GM12878 (cell line): ENCODE measurements around the gene MEAF6. TPM values are rescaled to one million over a fixed set of nuclear protein-coding genes. Genes with fewer than 3 reads are reported as not detected.

ENCODE experiments used
- ATAC-seq: fragments of 200-7000 bp; cut with Tn5 transposase; 3 replicates; pipeline ENCODE4 v1.9.1; 2020; ENCODE audit warnings: mild to moderate bottlenecking, moderate library complexity
- BruUV-seq: library from RNA; stranded (reverse); fragments of 400-500 nt; replicated peaks from 2 replicates; lab custom pipeline; 2021; lab: Mats Ljungman, UMichigan
- CTCF ChIA-PET: fragments of 300-600 bp; sonication (Branson Sonifier 250); formaldehyde crosslinking; extraction: SDS; loops from one replicate; lab custom pipeline; 2021; ENCODE audit warnings: inconsistent platforms; lab: Yijun Ruan, JAX
- POLR2A ChIA-PET: fragments of 350-600 bp; formaldehyde crosslinking; extraction: SDS; loops from one replicate; lab custom pipeline; 2021; ENCODE audit warnings: inconsistent platforms; lab: Charles Lee
- RAD21 ChIA-PET: fragments of 300-600 bp; sonication (Branson Sonifier 250); formaldehyde crosslinking; loops from one replicate; lab custom pipeline; 2023; ENCODE audit warnings: antibody characterized with exemption; ENCODE audit not compliant: unreplicated experiment; lab: Charles Lee
- SMC1A ChIA-PET: fragments of 300-600 bp; sonication (Branson Sonifier 250); formaldehyde crosslinking; loops from one replicate; lab custom pipeline; 2023; ENCODE audit not compliant: unreplicated experiment, uncharacterized antibody; lab: Charles Lee
- DNase-seq: peaks from one replicate; pipeline ENCODE4 v3.0.0-alpha.2; 2011; ENCODE audit warnings: low read depth, low spot score
- FAIRE-seq: peaks from 3 replicates; lab custom pipeline; 2011; peaks lifted over from hg19 to GRCh38; lab: Jason Lieb, UNC
- H2AFZ ChIP-seq: 2 replicates; pipeline ENCODE4 v1.6.0; 2011; ENCODE audit warnings: low read depth, low read length, control low read depth; ENCODE audit not compliant: control insufficient read depth
- H3K27ac ChIP-seq: 2 replicates; pipeline ENCODE4 v1.5.1; 2011; ENCODE audit warnings: control low read depth; ENCODE audit not compliant: control insufficient read depth, insufficient read depth
- H3K27me3 ChIP-seq, 2 experiments: replicated peaks in 1 of 2; 2 replicates each; pipeline versions ENCODE4 v1.6.0 to v1.6.1; 2011; ENCODE audit warnings: low read length in 1 of 2; ENCODE audit not compliant: control insufficient read depth in 2 of 2, insufficient read depth in 2 of 2
- H3K36me3 ChIP-seq, 2 experiments: 2 replicates each; pipeline ENCODE4 v1.5.1; 2011; ENCODE audit warnings: low read length in 1 of 2; ENCODE audit not compliant: control insufficient read depth in 2 of 2, insufficient read depth in 2 of 2
- H3K4me1 ChIP-seq: 2 replicates; pipeline ENCODE4 v1.6.1; 2011; ENCODE audit warnings: mild to moderate bottlenecking, low read length, moderate library complexity, mixed read lengths; ENCODE audit not compliant: control insufficient read depth, insufficient read depth
- H3K4me2 ChIP-seq: 2 replicates; pipeline ENCODE4 v1.6.0; 2011; ENCODE audit warnings: control low read depth; ENCODE audit not compliant: control insufficient read depth, insufficient read depth
- H3K4me3 ChIP-seq: fragments of 200-600 bp; sonication (generic); 2 replicates; pipeline ENCODE4 v1.5.1; 2016
- H3K79me2 ChIP-seq: 2 replicates; pipeline ENCODE4 v1.6.0; 2011; ENCODE audit warnings: low read length; ENCODE audit not compliant: control insufficient read depth, insufficient read depth
- H3K9ac ChIP-seq: 2 replicates; pipeline ENCODE4 v1.8.0; 2011; ENCODE audit warnings: low read length, control low read depth, mixed read lengths; ENCODE audit not compliant: control insufficient read depth, insufficient read depth
- H3K9me3 ChIP-seq: replicated peaks from 3 replicates; pipeline ENCODE4 v1.5.1; 2011; ENCODE audit warnings: mild to moderate bottlenecking, low read length; ENCODE audit not compliant: control insufficient read depth, insufficient read depth
- H4K20me1 ChIP-seq: 2 replicates; pipeline ENCODE4 v1.6.0; 2011; ENCODE audit not compliant: control insufficient read depth, insufficient read depth
- BMI1 ChIP-seq: fragments of 450-650 bp; IDR thresholded peaks from 2 replicates; pipeline ENCODE4 v1.6.1; 2016; ENCODE audit warnings: mild to moderate bottlenecking, moderate library complexity, borderline replicate concordance
- KLF5 ChIP-seq: fragments of 450-650 bp; IDR thresholded peaks from 2 replicates; pipeline ENCODE4 v1.6.1; 2014; ENCODE audit warnings: mild to moderate bottlenecking; ENCODE audit not compliant: partially characterized antibody
- POLR2AphosphoS5 ChIP-seq: IDR thresholded peaks from 2 replicates; pipeline ENCODE4 v1.6.1; 2011; ENCODE audit warnings: mild to moderate bottlenecking, low read length, inconsistent platforms
- WGBS: methylation state at CpG from one replicate; pipeline ENCODE4 v1.1.6; 2016; ENCODE audit warnings: low lambda C conversion rate; ENCODE audit not compliant: insufficient replicate concordance, insufficient coverage; ENCODE audit errors: missing lambda C conversion rate; 5-methylcytosine and 5-hydroxymethylcytosine counted together
- in situ Hi-C: fragments of 300-500 bp; cut with MboI; formaldehyde crosslinking; loops from 9 replicates; pipeline ENCODE4 v1.14.3; 2018; ENCODE audit warnings: mixed read lengths
- intact Hi-C: fragments of 100-400 bp; cut with micrococcal nuclease; formaldehyde crosslinking; loops from one replicate; pipeline ENCODE4 v1.14.2; 2022; ENCODE audit not compliant: unreplicated experiment
- polyA plus RNA-seq, 11 experiments: library from polyadenylated mRNA; depleted of rRNA in 4 of 11; unstranded in 6 of 11; stranded (reverse) in 5 of 11; fragments of >200 nt; fragmentation: Nextera tagmentation in 4 of 11; fragmentation: Illumina TruSeq in 1 of 11; extraction: Ambion mirVana in 4 of 11; extraction: Trizol in 1 of 11; gene quantifications; 1 replicate in 1 of 11; 2 replicates in 10 of 11; pipeline versions ENCODE4 v1.2.1 to v1.2.3, GENCODE V29; 2011 to 2016; ENCODE audit warnings: inconsistent platforms in 2 of 11, missing spikeins in 2 of 11, low read depth in 1 of 11
- total RNA-seq, 4 experiments: library from RNA; depleted of rRNA in 3 of 4; stranded (reverse); fragments of >200 nt in 3 of 4; fragmentation: Illumina TruSeq in 1 of 4; extraction: Trizol in 1 of 4; gene quantifications; 2 replicates each; pipeline versions ENCODE4 v1.2.1 to v1.2.3, GENCODE V29; 2013 to 2021

MEAF6 gene
- total and polyA plus RNA-seq, 10 of the 15 experiments (the other 5 are each of a cell fraction or from before 2014, with no cell fraction given): 30.8 to 75.0 (median 58.1) TPM

DNA sequence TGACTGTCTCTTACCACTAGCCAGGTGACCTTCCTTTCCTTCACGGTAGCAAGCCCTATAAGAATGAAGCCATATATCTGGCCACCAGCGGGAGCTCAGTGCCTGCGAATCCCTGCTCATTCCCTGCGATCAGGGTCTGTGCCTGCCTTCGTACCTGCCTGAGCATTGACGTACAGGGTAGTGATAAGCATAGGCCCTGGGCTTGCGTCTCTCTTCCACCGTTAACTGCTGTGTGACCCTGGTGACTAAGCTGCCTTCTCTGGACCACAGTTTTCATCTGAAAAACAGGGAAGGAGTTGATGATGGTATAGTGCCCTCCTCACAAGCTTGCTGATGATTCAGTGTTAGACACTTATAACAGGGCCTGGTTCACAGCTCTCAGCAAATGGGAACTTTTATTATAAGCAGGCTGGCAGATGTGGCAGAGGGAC lies 36.1 kb downstream of the MEAF6 start (continued):
- TF ChIP-seq BMI1: no peak

DNA sequence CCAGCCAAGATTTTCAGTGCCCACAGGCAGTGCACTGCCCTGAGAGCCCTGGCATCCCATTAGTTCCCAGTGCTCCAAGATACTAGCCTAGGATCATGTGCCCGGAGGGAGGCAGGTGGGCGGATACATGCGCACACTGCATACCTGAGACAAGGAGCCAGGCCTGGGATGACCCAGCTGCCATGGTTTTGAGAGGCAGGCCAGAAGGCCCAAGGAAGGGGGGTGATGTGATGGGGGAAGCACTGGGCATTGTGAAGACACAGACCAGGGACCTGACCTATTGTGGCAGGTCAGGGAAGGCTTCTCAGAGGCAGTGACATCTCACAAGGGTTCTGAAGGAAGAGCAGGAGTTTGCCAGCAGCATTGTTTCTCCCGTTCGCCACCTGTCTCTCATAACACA lies 36.6 kb downstream of the MEAF6 start:
- Histone ChIP-seq H3K9me3 (no peaks in the 10 kb centered on the region), H3K4me3 (peak overlapping the region; percentile 99), H3K4me2 (peak overlapping the region; percentile 73), H3K27ac (peak overlapping the region; percentile 99), H3K4me1 (peaks cover 26% of the 10 kb centered on the region), H3K9ac (peak overlapping the region; percentile 94), H4K20me1 (peaks cover 3% of the 10 kb centered on the region; the same call in 1 of the 2 replicates), H2AFZ (no peak overlapping the region), H3K27me3 (no peaks in the 10 kb centered on the region), H3K79me2 (peaks cover 76% of the 10 kb centered on the region), H3K36me3 (peaks cover 32 to 40% of the 10 kb centered on the region in 2 experiments)
- ChIA-PET SMC1A (interaction anchor here (0.8 to 3.2 kb wide), 6 partner anchors 8 to 37 kb away, joined by 3 to 36 read pairs (median 3); partner anchors contain the start of gene MEAF6), RAD21 (interaction anchor here (0.6 to 10.4 kb wide), 6 partner anchors 8 to 204 kb away, joined by 3 to 82 read pairs (median 4); no protein-coding TSS in a partner anchor), CTCF (interaction anchor here (1.0 to 7.8 kb wide), 6 partner anchors 11 to 31 kb away, joined by 4 to 127 read pairs (median 10); no protein-coding TSS in a partner anchor), POLR2A (interaction anchor here (1.2 to 4.5 kb wide), 7 partner anchors 8 to 211 kb away, joined by 3 to 35 read pairs (median 11); partner anchors contain the start of gene MEAF6)
- in situ Hi-C loops (no loop called here), intact Hi-C loops (loop anchor here (2.0 kb wide), 1 partner anchor 37 kb away; the partner anchor contains the start of gene MEAF6)
- BruUV-seq: no TSS peak
- 0 out of 3 replicates have a peak, but pooled peaks have one; percentile 0 for ATAC-seq
- FAIRE-seq: no peak
- TF ChIP-seq KLF5: no peak
- peak; percentile 52 for TF ChIP-seq POLR2AphosphoS5
- 0% methylated on average over 5 of the region's 5 CpGs for WGBS
- no peak for DNase-seq
